H1 (cell line): ENCODE data around the gene CX3CL1.

Experiments used
- BACH1 ChIP-seq: IDR thresholded peaks from 2 replicates; pipeline ENCODE4 v1.6.1; 2012; ENCODE audit warnings: low read length, improper control_type of control experiment
- CEBPB ChIP-seq: IDR thresholded peaks from 2 replicates; pipeline ENCODE4 v1.6.1; 2012; ENCODE audit warnings: low read depth, low read length
- CREB1 ChIP-seq: IDR thresholded peaks from 2 replicates; pipeline ENCODE4 v1.6.1; 2012; ENCODE audit warnings: inconsistent platforms
- GABPA ChIP-seq: IDR thresholded peaks from 2 replicates; pipeline ENCODE4 v1.6.1; 2011; ENCODE audit warnings: mild to moderate bottlenecking, low read length, moderate library complexity, borderline replicate concordance; ENCODE audit not compliant: insufficient read depth
- KDM1A ChIP-seq: fragments of 200-600, 300-600 bp; sonication (generic); IDR thresholded peaks from 2 replicates; pipeline ENCODE4 v1.7.1; 2016; ENCODE audit warnings: mild to moderate bottlenecking, low read length, borderline replicate concordance
- NANOG ChIP-seq: IDR thresholded peaks from 2 replicates; pipeline ENCODE4 v1.6.1; 2011; ENCODE audit warnings: low read length, low read depth, mild to moderate bottlenecking, inconsistent platforms; ENCODE audit not compliant: insufficient read depth, poor library complexity, severe bottlenecking
- POLR2A ChIP-seq, 2 experiments: IDR thresholded peaks; 1 replicate in 1 of 2; 2 replicates in 1 of 2; pipeline ENCODE4 v1.6.1; 2011; ENCODE audit warnings: low read depth in 2 of 2, low read length in 2 of 2, mild to moderate bottlenecking in 2 of 2; ENCODE audit errors: control extremely low read depth in 1 of 2
- SIX5 ChIP-seq: IDR thresholded peaks from 2 replicates; pipeline ENCODE4 v1.6.1; 2011; ENCODE audit warnings: mild to moderate bottlenecking, low read depth, low read length
- ZNF274 ChIP-seq: IDR thresholded peaks from 2 replicates; pipeline ENCODE4 v1.7.0; 2012; ENCODE audit warnings: low read length, borderline replicate concordance; ENCODE audit errors: extremely low read depth
- TF ChIP-seq, protein P1 (sequence below), 3 experiments: IDR thresholded peaks; 1 replicate in 2 of 3; 2 replicates in 1 of 3; pipeline versions ENCODE4 v1.5.1 to v1.6.1; 2011; ENCODE audit warnings: low read length in 3 of 3, mild to moderate bottlenecking in 3 of 3, inconsistent platforms in 2 of 3, low read depth in 1 of 3, moderate library complexity in 1 of 3; ENCODE audit not compliant: insufficient read depth in 1 of 3; ENCODE audit errors: control extremely low read depth in 1 of 3

DNA sequence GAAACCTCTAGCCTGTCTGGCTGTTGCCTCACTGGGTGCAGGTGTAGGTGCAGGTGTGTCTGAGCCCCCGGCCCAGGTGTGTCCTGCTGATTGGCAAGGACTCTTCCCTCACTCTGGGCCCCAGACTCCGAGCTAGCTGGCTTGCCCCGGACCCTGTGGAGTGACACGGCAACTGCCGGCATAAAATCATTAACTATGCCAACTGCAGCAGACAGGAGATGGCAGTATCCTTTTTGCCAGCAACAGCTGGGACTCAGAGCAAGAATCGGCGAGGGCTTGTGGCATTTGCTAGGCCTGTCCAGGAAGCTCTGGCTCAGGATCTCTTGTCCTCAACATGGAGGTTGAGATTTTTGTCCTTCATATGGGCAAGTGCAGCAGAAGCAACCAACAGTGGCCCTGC lies 54.1 kb downstream of the CX3CL1 start:
- TF ChIP-seq KDM1A = no peak
- TF ChIP-seq ZNF274 = no peak
- TF ChIP-seq POLR2A (IDR thresholded peaks at IDR 0.05; ENCODE audit: control extremely low read depth in 1 of 2, low read depth in 2 of 2, low read length in 2 of 2) = no peak
- no peak for TF ChIP-seq CREB1
- TF ChIP-seq, protein P1, sequence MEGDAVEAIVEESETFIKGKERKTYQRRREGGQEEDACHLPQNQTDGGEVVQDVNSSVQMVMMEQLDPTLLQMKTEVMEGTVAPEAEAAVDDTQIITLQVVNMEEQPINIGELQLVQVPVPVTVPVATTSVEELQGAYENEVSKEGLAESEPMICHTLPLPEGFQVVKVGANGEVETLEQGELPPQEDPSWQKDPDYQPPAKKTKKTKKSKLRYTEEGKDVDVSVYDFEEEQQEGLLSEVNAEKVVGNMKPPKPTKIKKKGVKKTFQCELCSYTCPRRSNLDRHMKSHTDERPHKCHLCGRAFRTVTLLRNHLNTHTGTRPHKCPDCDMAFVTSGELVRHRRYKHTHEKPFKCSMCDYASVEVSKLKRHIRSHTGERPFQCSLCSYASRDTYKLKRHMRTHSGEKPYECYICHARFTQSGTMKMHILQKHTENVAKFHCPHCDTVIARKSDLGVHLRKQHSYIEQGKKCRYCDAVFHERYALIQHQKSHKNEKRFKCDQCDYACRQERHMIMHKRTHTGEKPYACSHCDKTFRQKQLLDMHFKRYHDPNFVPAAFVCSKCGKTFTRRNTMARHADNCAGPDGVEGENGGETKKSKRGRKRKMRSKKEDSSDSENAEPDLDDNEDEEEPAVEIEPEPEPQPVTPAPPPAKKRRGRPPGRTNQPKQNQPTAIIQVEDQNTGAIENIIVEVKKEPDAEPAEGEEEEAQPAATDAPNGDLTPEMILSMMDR (IDR thresholded peaks at IDR 0.05; ENCODE audit: control extremely low read depth in 1 of 3, insufficient read depth in 1 of 3, low read depth in 1 of 3, low read length in 3 of 3) = no peak
- TF ChIP-seq BACH1 = no peak
- TF ChIP-seq NANOG = no peak
- TF ChIP-seq CEBPB = no peak
- TF ChIP-seq GABPA = no peak
- no peak for TF ChIP-seq SIX5
